Measurements from ENCODE around the gene MRC1.

The MRC1 gene

GRCh38 chr10:17808971-17809841 is at the start of gene MRC1:
Gene MRC1, plus strand, starts transcription at chr10:17809348. Its CDS starts 118 bp downstream, at chr10:17809466.
- no peak for DNase-seq (ENCODE audit: low spot score)

DNA sequence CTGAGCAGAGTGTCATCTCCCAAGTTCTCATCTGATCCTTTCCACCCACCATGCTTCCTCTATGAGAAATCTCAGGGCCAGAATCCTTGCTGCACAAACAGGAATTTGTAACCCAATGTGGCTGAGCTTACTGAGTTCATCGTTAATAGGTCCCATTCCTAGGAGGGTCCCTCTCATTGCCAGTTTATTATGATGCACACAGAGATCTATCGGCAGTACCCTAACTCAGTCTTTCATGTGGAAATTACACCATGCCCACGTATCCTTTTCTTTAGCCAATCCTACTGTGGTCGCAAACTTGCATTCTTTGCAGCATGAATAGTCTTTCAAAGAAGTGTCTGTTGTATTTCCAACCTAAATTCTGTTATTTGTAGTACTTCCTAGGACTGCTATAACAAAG is 45.0 kb upstream of the MRC1 start:
- no peak for DNase-seq (ENCODE audit: low spot score)

DNA sequence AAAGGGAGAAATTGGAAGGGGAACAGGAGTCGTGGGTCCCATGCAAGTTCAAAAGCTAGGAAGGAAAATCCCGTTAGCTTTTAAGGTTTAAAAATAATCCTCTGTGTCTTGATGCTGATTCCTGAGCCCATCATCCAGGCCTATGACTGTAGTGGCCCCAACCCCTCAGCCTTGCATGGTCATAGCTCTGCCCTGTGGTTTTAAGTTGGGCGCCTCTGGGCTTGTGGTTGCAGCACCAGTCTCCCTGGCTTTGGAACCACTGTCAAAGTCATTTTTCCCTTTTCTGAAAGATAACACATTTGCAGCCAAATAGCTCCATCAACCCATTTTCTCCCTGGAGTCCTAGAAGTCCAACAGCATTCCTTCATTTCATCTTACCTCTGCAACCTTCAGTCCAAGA is 43.5 kb upstream of the MRC1 start:
- no peak for DNase-seq (ENCODE audit: low spot score)

GRCh38 chr10:17766731-17767130 is 42.4 kb upstream of the MRC1 start:
- no peak for DNase-seq (ENCODE audit: low spot score)

GRCh38 chr10:17768496-17768895 is 40.7 kb upstream of the MRC1 start:
- DNase-seq (ENCODE audit: low spot score), result no peak

- DNase-seq (ENCODE audit: low spot score), result no peak
These were observed 40.2 kb upstream of the MRC1 start for GRCh38 chr10:17768957-17769356.

DNA sequence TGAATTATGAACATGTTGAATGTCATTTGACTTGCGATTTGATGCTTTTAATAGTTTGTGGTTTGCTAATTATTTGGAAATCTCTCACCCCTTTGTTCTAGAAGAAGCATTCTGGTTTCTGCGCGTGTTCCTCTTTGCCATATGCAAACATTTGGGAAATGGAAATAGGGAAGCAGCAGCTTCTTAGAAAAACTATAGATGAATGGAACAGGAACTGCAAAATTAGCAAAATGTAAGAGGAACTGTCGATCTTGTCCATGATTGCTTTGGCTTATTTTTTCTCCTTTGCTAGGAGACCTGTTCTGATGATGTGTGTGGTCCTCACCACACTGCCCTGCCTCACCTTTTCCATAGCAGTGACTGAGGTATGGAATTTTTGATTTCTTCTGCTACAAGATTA is 38.1 kb upstream of the MRC1 start:
- DNase-seq (ENCODE audit: low spot score), result no peak

DNA sequence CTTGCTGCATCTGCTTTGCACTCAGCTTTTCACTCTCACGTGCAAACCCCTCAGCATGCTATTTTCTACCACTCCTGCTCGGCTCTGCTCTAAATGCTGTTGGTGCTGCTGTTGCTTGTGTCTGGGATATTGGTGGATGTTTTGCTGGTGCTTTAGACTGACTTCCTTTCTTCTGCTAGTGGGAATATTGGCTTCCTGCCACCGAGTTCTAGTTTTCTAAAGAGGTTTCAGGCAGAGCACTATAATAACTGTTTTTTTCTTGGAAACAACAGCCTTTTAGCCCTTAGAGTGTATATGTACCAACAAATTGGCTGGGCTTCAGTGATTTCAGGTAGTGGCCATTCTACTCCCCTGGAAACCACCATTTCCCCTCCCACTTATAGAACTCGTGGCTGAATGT is 29.4 kb upstream of the MRC1 start:
- DNase-seq (ENCODE audit: low spot score), result peak; percentile 9

DNA sequence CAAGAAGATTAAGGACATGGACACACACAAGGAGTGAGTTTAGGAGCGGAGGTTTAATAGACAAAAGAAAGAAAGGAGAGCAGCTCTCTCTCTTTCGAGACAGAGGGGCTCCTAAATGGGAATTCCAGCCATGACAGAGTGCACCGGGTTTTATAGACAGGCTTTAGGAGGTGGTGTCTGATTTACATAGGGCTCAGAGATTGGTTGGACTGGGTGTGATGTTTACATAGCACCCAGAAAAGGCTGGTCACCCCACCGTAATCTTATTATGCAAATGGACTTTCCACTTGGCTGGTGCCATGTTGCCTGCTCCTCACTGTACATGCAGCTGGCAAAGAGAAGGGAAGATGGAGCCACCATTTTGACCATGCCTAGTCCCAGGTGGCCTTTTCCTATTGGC is 28.4 kb upstream of the MRC1 start:
- no peak for DNase-seq (ENCODE audit: low spot score)

DNA sequence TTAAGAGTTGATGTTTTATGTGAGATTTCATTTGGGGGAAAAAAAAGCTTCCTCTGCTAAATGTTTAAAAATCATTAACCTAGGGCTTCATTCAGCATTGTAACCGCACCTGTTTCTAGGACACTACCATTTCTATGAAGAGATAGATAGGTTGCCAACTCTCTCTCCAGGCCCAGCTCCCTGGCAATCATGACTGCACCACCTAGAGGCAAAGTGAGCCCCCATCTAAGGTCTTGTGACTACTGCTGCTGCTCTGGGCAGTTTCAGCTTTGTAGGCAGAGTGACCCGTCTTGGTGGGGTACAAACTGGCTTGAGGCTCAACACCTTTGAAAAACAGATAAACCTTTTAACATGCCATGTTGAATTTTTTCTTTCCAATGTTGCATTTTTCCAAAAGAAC is 27.3 kb upstream of the MRC1 start:
- no peak for DNase-seq (ENCODE audit: low spot score)

- DNase-seq (ENCODE audit: low spot score), result peak; percentile 29
These were observed 26.1 kb upstream of the MRC1 start for GRCh38 chr10:17782921-17783665.

DNA sequence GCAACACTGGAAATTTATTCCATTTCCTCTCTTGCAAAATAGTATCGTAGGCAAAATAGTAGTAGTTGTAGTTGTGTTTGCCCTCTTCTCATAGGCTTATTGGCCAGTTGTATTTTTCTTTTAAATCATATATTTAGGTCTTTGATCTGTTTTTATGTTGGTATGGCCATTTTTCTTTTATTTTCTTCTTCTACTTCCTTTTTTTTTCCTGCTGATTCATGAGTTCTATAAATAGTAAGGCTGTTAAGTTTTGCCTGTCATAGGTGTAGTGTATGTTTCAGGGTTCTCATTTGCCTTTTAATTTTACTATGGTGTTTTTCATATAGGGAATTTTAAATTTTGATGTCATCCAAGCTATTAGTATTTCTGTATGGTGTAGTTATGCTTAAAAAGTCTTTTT is 25.4 kb upstream of the MRC1 start:
- no peak for DNase-seq (ENCODE audit: low spot score)

GRCh38 chr10:17784688-17785087 is 24.5 kb upstream of the MRC1 start:
- peak; percentile 44 for DNase-seq (ENCODE audit: low spot score)

DNA sequence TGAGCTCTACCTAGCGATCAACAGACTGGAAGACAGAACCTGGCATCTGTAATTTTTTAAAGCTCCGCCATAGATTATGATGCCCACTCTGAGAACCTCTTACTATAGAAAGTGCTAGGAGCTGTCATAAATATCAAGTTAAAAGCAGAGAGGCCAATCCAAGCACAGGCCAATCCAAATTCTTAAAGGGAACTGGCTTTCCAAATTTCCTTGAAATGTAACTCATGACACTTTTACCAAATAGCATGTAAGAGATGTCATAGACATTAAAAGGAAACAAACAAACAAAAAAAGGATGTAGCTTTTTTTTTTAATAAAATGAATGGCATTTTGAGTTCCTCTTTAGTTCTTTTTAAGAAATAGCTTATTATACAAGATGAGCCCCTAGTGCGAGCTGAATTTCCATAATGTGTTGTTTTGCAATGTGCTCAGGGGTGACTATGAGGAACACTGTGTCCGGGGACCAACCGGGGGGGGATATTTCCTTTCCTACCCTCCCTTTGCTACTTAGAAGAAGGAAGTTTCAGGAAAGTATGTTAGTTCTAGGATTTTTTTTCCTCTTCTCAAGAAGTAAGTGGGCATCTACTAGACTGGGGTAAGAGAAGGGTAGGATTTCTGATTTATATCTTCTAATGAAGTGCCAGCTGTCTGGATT is 23.7 kb upstream of the MRC1 start:
- peak; percentile 27 for DNase-seq (ENCODE audit: low spot score)

DNA sequence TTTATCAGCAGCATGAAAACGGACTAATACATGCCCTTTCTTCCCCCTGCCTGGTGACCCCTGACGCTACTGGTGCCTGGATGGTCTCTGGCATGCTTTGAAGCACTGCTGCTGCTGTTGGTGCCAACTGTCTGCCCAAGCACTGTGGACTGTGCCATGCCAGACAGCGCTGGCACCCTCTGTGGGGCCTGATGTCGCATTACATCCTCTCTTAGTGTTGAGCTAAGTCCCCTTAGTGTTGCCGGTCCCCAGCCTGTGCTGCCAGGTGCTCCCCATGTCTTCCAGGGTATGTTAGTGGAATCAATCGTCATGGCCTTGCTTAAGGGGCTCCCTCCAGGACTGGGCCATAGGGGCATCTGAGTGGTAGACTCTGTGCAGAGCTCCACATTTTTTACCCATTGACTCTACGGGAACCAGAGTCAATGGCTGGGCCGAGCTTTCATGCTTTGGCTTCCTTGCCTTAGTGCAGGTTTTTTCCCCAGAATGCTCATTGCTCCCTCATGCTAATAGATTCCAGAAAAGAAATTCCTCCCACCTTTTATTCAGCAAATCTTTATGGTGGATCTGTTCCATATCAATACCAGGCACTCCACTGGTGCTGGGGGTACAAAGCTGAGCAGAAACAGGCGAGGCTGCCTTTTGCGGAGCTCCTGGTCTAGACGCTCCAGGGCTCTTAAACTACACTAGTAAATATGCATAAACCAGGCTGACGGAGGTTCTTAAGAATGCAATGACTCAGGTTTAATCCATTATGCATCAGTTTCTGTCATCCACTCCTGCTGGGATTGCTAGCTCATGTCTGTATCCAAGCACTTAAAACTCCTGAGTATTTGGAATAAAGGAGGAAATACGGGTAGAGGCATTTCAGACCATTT is 21.8 kb upstream of the MRC1 start:
- no peak for DNase-seq (ENCODE audit: low spot score)

DNA sequence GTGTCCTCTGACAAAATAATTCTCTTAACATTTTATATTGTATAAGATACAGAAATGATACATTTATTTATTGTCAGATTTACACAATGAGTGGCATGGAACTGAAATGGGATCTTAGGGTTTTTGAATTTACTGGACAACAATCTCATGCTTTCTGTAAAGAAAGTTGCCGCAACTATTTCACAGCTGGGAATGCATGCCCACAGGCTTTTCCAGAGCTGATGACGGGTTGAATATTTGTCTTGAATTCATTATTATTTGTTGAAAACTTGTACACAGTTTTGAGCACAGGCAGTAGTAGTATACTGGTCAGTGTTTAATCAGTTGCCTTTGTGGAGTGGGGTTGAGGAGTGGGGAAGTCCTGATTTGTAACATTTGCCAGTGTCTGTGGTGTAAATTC is 20.5 kb upstream of the MRC1 start:
- no peak for DNase-seq (ENCODE audit: low spot score)

DNA sequence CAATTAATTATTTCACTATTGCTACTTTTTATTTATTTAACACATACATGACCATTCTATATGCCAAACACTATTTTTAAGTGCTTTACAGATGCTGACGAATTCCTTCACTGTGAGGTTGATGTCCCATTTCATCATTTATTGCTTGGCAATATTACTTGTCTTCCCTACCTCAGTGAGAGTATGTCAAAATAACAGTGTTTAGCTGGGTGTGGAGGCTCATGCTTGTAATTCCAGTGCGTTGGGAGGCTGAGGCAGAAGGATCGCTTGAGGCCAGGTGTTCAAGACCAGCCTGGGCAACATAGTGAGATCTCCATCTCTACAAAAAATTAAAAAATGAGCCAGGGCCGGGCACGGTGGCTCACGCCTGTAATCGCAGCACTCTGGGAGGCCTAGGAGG is 19.8 kb upstream of the MRC1 start:
- no peak for DNase-seq (ENCODE audit: low spot score)

- no peak for DNase-seq (ENCODE audit: low spot score)
These were observed 18.5 kb upstream of the MRC1 start for GRCh38 chr10:17790651-17791050.

DNA sequence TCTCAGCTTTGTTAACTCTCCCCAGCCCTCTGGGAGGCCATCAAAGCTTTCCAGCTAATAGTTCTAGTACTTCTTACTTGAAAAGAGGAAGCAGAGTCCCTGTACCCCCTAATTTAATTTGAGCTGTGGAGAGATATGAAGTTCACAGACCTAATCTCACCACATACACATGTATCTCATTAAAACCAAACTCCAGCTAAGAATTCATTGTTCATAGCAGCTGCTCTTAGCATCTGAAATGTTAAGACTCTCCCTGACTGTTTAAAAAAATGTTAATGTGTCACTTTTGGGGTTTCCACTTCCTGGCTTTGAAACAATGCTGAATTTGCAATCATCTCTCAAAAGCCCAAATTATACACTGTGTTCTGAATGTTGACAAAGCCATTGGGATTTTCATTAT is 16.2 kb upstream of the MRC1 start:
- DNase-seq (ENCODE audit: low spot score), result no peak

GRCh38 chr10:17793823-17794644 is 15.1 kb upstream of the MRC1 start:
- no peak for DNase-seq (ENCODE audit: low spot score)

GRCh38 chr10:17795083-17795482 is 14.1 kb upstream of the MRC1 start:
- DNase-seq (ENCODE audit: low spot score), result no peak

Measured in Ammon's horn (tissue), 1 donor.